RWPE1 (cell line): Measurements from ENCODE around the gene FUNDC2.

Experiments
- CTCF ChIA-PET: fragments of 350-600 bp; sonication (Branson Sonifier 250); formaldehyde crosslinking; extraction: SDS; loops from one replicate; lab custom pipeline; 2021; lab: Yijun Ruan, JAX
- POLR2A ChIA-PET: fragments of 400-600 bp; formaldehyde crosslinking; extraction: SDS; loops from one replicate; lab custom pipeline; 2020; ENCODE audit warnings: antibody characterized with exemption; ENCODE audit not compliant: low non-redundant PET; lab: Yijun Ruan, JAX
- DNase-seq: peaks from one replicate; pipeline ENCODE4 v3.0.0; 2012; ENCODE audit warnings: low spot score
- H3K27ac ChIP-seq: fragments of 450-650 bp; 2 replicates; pipeline ENCODE4 v1.5.1; 2017
- CTCF ChIP-seq: fragments of 450-650 bp; conservative IDR thresholded peaks from 2 replicates; pipeline ENCODE4 v1.5.1; 2017; ENCODE audit warnings: low read depth, mild to moderate bottlenecking

Gene FUNDC2

DNA sequence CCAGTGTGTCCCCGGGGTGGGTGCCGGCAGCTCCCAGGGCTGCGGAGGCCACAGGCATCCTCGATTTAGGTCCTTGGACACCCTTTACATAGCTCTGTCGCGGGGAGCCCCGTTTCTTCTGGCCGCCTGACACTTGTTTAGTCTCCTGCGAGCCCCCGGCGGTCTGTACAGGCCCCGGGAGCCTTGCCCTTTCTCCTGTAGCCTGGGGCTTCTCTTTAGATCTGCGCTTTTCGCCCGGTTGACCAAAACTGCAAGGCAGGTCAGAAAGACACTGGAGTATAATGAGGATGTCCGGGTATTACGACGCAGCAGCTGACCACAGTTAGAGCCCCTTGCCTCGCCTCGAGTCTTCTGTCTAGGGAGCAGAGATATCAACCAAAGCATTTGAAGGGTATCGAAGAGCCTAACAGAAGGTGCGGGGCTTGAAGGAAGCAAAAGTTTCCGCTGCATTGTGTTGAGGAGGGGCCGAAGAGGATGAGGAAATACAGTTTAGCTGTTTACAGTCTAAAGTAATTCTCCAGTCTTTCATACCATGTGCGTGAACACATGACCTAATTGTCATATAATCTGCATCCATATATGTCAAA lies 45.1 kb downstream of the FUNDC2 start:
- DNase-seq: no peak
- ChIA-PET CTCF (no interaction called here), POLR2A (no interaction called here)
- H3K27ac ChIP-seq: peak overlapping the region; percentile 82
- TF ChIP-seq CTCF: no peak

DNA sequence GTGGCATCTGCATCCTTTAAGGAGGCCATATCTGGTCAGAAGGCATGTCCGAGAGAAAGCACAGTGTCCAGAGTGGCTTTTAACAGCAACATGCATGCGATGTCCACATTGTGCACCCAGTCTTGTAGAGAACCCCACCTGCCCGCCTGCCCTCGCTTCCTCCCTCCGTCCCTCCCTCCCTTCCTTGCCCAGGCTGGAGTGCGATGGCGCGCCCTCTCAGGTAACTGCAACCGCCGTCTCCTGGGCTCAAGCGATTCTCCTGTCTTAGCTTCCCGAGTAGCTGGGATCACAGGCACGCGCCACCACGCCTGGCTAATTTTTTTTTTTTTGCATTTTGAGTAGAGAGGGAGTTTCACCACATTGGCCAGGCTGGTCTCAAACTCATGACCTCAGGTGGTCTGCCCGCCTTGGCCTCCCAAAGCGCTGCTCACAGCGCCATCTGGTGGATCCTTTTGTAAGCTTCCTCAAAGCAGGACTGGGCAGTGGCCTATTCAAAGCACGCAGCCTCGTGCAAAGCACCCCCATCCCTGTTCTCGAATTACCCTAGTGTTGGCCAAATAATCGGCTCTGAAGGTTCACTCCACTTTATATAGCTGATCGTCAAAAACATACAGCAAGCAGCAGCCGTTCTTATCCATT lies 59.7 kb downstream of the FUNDC2 start:
- no peak overlapping the region for H3K27ac ChIP-seq
- TF ChIP-seq CTCF: peak; percentile 46
- CTCF ChIA-PET: interaction anchor here (0.6 to 1.2 kb wide), 9 partner anchors 11 to 560 kb away, joined by 3 to 8 read pairs (median 3); no protein-coding TSS in a partner anchor
- POLR2A ChIA-PET: no interaction called here
- DNase-seq: no peak

DNA sequence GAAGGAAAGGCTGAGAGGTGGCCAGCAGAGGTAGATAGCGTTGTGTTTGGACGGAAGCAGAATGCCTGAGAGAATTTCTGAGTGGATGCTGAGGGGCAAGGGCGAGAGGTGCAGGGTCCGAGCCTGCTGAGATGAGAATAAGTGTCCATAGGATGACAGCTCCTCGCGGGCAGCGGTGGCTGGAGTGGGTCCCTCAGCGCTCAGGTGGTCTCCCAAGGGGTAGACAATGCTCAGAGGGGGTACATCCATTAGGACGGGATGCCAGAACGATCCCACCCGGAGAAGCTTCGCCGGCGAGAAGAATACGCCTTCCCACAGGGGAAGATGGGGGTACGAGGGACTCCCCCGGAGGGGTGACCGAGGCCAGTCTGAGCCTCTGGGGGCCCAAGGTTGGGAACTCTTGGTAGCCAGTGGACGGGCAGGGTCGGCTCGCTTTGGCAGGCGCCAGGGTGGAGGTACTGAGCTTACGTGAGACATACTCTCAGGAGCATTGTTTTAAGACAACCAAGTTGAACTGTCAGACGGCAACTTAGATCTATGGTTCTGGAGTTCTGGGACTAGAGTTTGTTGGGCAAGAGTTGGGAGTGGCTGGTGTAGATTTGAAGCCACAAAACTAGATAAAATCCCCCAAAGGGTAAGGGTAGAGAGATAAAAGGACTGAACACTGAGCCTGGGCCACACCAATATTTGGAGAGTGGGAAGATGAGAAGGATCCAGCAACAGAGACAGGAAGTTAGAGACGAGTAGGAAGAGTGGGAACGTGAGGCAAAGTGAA lies 60.5 kb downstream of the FUNDC2 start:
- ChIA-PET POLR2A (no interaction called here), CTCF (interaction anchor here (0.6 to 1.2 kb wide), 6 partner anchors 12 to 559 kb away, joined by 3 to 8 read pairs (median 4); no protein-coding TSS in a partner anchor)
- DNase-seq: no peak
- no peak overlapping the region for H3K27ac ChIP-seq
- no peak for TF ChIP-seq CTCF

GRCh38 chrX:155094468-155095061 lies 67.9 kb downstream of the FUNDC2 start:
- no peak for DNase-seq
- TF ChIP-seq CTCF: peak; percentile 52
- POLR2A ChIA-PET: no interaction called here
- no peak overlapping the region for H3K27ac ChIP-seq
- CTCF ChIA-PET: interaction anchor here (0.6 to 1.1 kb wide), 3 partner anchors 14 to 139 kb away, joined by 3 to 4 read pairs (median 3); no protein-coding TSS in a partner anchor

DNA sequence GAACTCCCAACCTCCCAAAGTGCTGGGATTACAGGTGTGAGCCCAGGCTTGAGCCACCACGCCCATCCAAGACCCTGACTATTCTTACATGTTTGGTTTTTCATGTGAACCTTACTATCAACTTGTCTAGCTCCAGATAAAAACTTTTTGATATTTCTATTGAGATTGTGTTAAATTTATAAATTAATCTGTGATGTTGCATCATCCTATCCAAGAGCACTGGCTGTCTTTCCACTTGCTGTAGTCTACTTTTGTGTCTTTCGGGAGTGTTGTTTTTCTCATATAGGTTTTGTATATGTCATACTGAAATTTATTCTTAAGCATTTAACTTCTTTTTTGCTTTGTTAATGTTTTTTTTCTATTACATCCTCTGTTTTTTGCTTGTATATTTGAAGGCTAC lies 79.3 kb downstream of the FUNDC2 start:
- no peak for TF ChIP-seq CTCF
- ChIA-PET CTCF (interaction anchor here (0.6 kb wide), 1 partner anchor 71 kb away, joined by 3 read pairs; no protein-coding TSS in a partner anchor), POLR2A (no interaction called here)
- no peak overlapping the region for H3K27ac ChIP-seq
- DNase-seq: no peak

- H3K27ac ChIP-seq: no peak overlapping the region
- CTCF ChIA-PET: interaction anchor here (1.1 kb wide), 1 partner anchor 13 kb away, joined by 3 read pairs; no protein-coding TSS in a partner anchor
- POLR2A ChIA-PET: no interaction called here
- TF ChIP-seq CTCF: no peak
- no peak for DNase-seq
These were observed 81.8 kb downstream of the FUNDC2 start for GRCh38 chrX:155108427-155108826.
